GM23338 (cell line): Measurements from ENCODE around the gene IQCC. TPM values are rescaled to one million over a fixed set of nuclear protein-coding genes. Genes with fewer than 3 reads are reported as not detected.

Source experiments
- ATAC-seq: fragments of 200-7000 bp; cut with Tn5 transposase; 3 replicates; pipeline ENCODE4 v1.9.1; 2020
- DNase-seq: peaks from one replicate; pipeline ENCODE4 v3.0.0-alpha.2; 2015; ENCODE audit warnings: low spot score
- H2AFZ ChIP-seq: fragments of 200-600 bp; sonication (generic); 2 replicates; pipeline ENCODE4 v1.8.0; 2016; ENCODE audit warnings: antibody characterized with exemption, mild to moderate bottlenecking, moderate library complexity
- H3F3A ChIP-seq: fragments of 200-600 bp; sonication (generic); replicated peaks from 2 replicates; pipeline ENCODE4 v1.8.0; 2017; ENCODE audit warnings: antibody characterized with exemption, mixed run types, low read depth
- H3K27ac ChIP-seq: fragments of 200-600 bp; sonication (generic); 2 replicates; pipeline ENCODE4 v1.6.1; 2016; ENCODE audit warnings: low read depth
- H3K27me3 ChIP-seq: fragments of 200-600 bp; sonication (generic); 2 replicates; pipeline ENCODE4 v1.8.0; 2016; ENCODE audit warnings: mild to moderate bottlenecking, mixed run types, moderate library complexity; ENCODE audit not compliant: insufficient read depth
- H3K36me3 ChIP-seq: fragments of 200-600 bp; sonication (generic); 2 replicates; pipeline ENCODE4 v1.8.0; 2016; ENCODE audit warnings: mild to moderate bottlenecking; ENCODE audit not compliant: insufficient read depth
- H3K4me1 ChIP-seq: fragments of 200-600 bp; sonication (generic); 2 replicates; pipeline ENCODE4 v1.8.0; 2016; ENCODE audit warnings: mild to moderate bottlenecking, moderate library complexity; ENCODE audit not compliant: insufficient read depth
- H3K4me2 ChIP-seq: fragments of 200-600 bp; sonication (generic); 2 replicates; pipeline ENCODE4 v1.7.1; 2017; ENCODE audit warnings: mixed run types
- H3K4me3 ChIP-seq: fragments of 200-600 bp; sonication (generic); 2 replicates; pipeline ENCODE4 v1.6.1; 2016; ENCODE audit warnings: mixed run types
- H3K79me2 ChIP-seq: fragments of 200-600 bp; sonication (generic); replicated peaks from 2 replicates; pipeline ENCODE4 v1.8.0; 2017; ENCODE audit warnings: mild to moderate bottlenecking; ENCODE audit not compliant: insufficient read depth
- H3K9me2 ChIP-seq: fragments of 200-600 bp; sonication (generic); 2 replicates; pipeline ENCODE4 v1.8.0; 2017; ENCODE audit not compliant: insufficient read depth
- H4K20me1 ChIP-seq: fragments of 200-600 bp; sonication (generic); replicated peaks from 2 replicates; pipeline ENCODE4 v1.8.0; 2017; ENCODE audit warnings: mild to moderate bottlenecking; ENCODE audit not compliant: insufficient read depth
- H3K27ac Mint-ChIP-seq: 2 replicates; pipeline ENCODE4 v1.8.0; 2020; ENCODE audit warnings: inconsistent platforms, mild to moderate bottlenecking, moderate library complexity, mixed read lengths
- H3K27me3 Mint-ChIP-seq: 3 replicates; pipeline ENCODE4 v1.8.0; 2022; ENCODE audit warnings: low read depth, mild to moderate bottlenecking, moderate library complexity, mixed read lengths, inconsistent platforms; ENCODE audit not compliant: insufficient read depth, poor library complexity
- H3K36me3 Mint-ChIP-seq: 3 replicates; pipeline ENCODE4 v1.8.0; 2021; ENCODE audit warnings: low read depth, mild to moderate bottlenecking, inconsistent platforms, moderate library complexity, mixed read lengths
- H3K4me1 Mint-ChIP-seq: 3 replicates; pipeline ENCODE4 v1.8.0; 2020; ENCODE audit warnings: mild to moderate bottlenecking, inconsistent platforms, mixed read lengths
- H3K4me3 Mint-ChIP-seq: 3 replicates; pipeline ENCODE4 v1.8.0; 2021; ENCODE audit warnings: moderate library complexity, mild to moderate bottlenecking, inconsistent platforms, mixed read lengths
- H3K9me3 Mint-ChIP-seq: 3 replicates; pipeline ENCODE4 v1.8.0; 2020; ENCODE audit warnings: moderate library complexity, mild to moderate bottlenecking, inconsistent platforms, mixed read lengths
- CREB1 ChIP-seq: fragments of 250-450 bp; sonication (Bioruptor Pico); IDR thresholded peaks from 2 replicates; pipeline ENCODE4 v1.5.0; 2020; ENCODE audit warnings: low read depth, mild to moderate bottlenecking, moderate library complexity
- EZH2 ChIP-seq: fragments of 200-600 bp; sonication (generic); IDR thresholded peaks from one replicate; pipeline ENCODE4 v1.8.0; 2017; ENCODE audit warnings: antibody characterized with exemption, mild to moderate bottlenecking, low read depth; ENCODE audit not compliant: unreplicated experiment
- EZH2phosphoT487 ChIP-seq: fragments of 200-600 bp; sonication (generic); IDR thresholded peaks from one replicate; pipeline ENCODE4 v1.8.1; 2018; ENCODE audit warnings: antibody characterized with exemption; ENCODE audit not compliant: unreplicated experiment
- JUNB ChIP-seq: IDR thresholded peaks from one replicate; pipeline ENCODE4 v1.6.1; 2016; ENCODE audit warnings: antibody characterized with exemption; ENCODE audit not compliant: unreplicated experiment
- NANOG ChIP-seq: IDR thresholded peaks from 2 replicates; pipeline ENCODE4 v1.6.1; 2016; ENCODE audit warnings: antibody characterized with exemption, borderline replicate concordance
- POLR2AphosphoS5 ChIP-seq: IDR thresholded peaks from 2 replicates; pipeline ENCODE4 v1.6.1; 2016; ENCODE audit warnings: antibody characterized with exemption, low read depth
- STAT1 ChIP-seq: IDR thresholded peaks from one replicate; pipeline ENCODE4 v1.6.1; 2016; ENCODE audit warnings: antibody characterized with exemption; ENCODE audit not compliant: unreplicated experiment
- ZNF114 ChIP-seq: fragments of 250-450 bp; sonication (Bioruptor Pico); IDR thresholded peaks from 2 replicates; pipeline ENCODE4 v1.5.0; 2020; ENCODE audit warnings: mild to moderate bottlenecking, moderate library complexity
- ZNF331 ChIP-seq: fragments of 250-450 bp; sonication (Bioruptor Pico); IDR thresholded peaks from 2 replicates; pipeline ENCODE4 v1.5.0; 2020; ENCODE audit warnings: low read depth, mild to moderate bottlenecking, moderate library complexity
- polyA plus RNA-seq: library from polyadenylated mRNA; unstranded; fragments of >200 nt; fragmentation: Nextera tagmentation; extraction: Ambion mirVana; gene quantifications from 2 replicates; pipeline ENCODE4 v1.2.1, GENCODE V29; 2016
- total RNA-seq: library from RNA; depleted of rRNA; stranded (reverse); fragments of >200 nt; shearing (Covaris generic); gene quantifications from 2 replicates; pipeline ENCODE4 v1.2.3, GENCODE V29; 2014
- TF ChIP-seq, protein P1 (sequence below): fragments of 250-450 bp; sonication (Bioruptor Pico); IDR thresholded peaks from 2 replicates; pipeline ENCODE4 v1.5.0; 2020; ENCODE audit warnings: mild to moderate bottlenecking, moderate library complexity
- TF ChIP-seq, protein P2 (sequence below): IDR thresholded peaks from 2 replicates; pipeline ENCODE4 v1.6.1; 2016; ENCODE audit warnings: antibody characterized with exemption
- TF ChIP-seq, protein P3 (sequence below), 2 experiments: fragments of 200-600 bp in 1 of 2; sonication (generic) in 1 of 2; conservative IDR thresholded peaks; 2 replicates each; pipeline versions ENCODE4 v1.5.1 to v1.6.1; 2016 to 2017; ENCODE audit warnings: antibody characterized with exemption in 2 of 2, low read depth in 2 of 2, mild to moderate bottlenecking in 2 of 2, moderate library complexity in 1 of 2
- TF ChIP-seq, protein P4 (sequence below): IDR thresholded peaks from one replicate; pipeline ENCODE4 v1.6.1; 2018; ENCODE audit warnings: antibody characterized with exemption; ENCODE audit not compliant: unreplicated experiment

The IQCC gene
- total and polyA plus RNA-seq, 2 experiments from 2014 or later: 1.7 to 3.5 TPM

DNA sequence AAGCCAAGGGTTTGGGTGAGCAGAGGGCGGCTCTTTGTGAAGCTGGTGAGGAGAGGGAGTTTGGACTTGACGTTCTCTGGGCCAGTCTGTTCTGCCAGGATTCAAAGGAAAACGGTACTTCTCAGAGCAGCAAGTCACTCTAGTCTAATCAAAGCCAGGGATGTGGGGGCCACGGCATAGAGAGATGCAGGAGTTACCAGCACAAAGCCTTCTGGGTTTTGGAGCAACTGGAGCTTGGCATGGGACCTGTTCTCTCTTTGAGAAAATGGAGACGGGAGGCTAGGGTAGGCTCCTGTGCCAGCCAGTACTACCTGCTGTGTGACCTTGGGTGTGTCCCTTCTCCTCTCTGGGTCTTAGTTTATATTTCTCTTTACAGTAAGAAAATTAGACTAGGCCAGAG lies 23.9 kb upstream of the IQCC start:
- Histone ChIP-seq H3K79me2 (peaks cover 59% of the 10 kb centered on the region), H3K27ac (no peak overlapping the region; the same call in 1 of the 2 replicates), H3K9me2 (no peaks in the 10 kb centered on the region), H3K27me3 (no peaks in the 10 kb centered on the region), H3F3A (peaks cover 29% of the 10 kb centered on the region), H3K4me2 (peak overlapping the region; percentile 97; the same call in 1 of the 2 replicates), H2AFZ (no peak overlapping the region), H3K4me3 (peak overlapping the region; percentile 93; the same call in 1 of the 2 replicates), H3K36me3 (peaks cover 25% of the 10 kb centered on the region), H4K20me1 (peaks cover 28% of the 10 kb centered on the region), H3K4me1 (peaks cover 30% of the 10 kb centered on the region)
- DNase-seq (no peak), ATAC-seq (no peak)
- H3K4me3 Mint-ChIP-seq: peak overlapping the region; percentile 95
- no peaks in the 10 kb centered on the region for H3K9me3 Mint-ChIP-seq
- H3K4me1 Mint-ChIP-seq: peaks cover 45% of the 10 kb centered on the region
- H3K36me3 Mint-ChIP-seq: peaks cover 60% of the 10 kb centered on the region
- TF ChIP-seq, protein P1, sequence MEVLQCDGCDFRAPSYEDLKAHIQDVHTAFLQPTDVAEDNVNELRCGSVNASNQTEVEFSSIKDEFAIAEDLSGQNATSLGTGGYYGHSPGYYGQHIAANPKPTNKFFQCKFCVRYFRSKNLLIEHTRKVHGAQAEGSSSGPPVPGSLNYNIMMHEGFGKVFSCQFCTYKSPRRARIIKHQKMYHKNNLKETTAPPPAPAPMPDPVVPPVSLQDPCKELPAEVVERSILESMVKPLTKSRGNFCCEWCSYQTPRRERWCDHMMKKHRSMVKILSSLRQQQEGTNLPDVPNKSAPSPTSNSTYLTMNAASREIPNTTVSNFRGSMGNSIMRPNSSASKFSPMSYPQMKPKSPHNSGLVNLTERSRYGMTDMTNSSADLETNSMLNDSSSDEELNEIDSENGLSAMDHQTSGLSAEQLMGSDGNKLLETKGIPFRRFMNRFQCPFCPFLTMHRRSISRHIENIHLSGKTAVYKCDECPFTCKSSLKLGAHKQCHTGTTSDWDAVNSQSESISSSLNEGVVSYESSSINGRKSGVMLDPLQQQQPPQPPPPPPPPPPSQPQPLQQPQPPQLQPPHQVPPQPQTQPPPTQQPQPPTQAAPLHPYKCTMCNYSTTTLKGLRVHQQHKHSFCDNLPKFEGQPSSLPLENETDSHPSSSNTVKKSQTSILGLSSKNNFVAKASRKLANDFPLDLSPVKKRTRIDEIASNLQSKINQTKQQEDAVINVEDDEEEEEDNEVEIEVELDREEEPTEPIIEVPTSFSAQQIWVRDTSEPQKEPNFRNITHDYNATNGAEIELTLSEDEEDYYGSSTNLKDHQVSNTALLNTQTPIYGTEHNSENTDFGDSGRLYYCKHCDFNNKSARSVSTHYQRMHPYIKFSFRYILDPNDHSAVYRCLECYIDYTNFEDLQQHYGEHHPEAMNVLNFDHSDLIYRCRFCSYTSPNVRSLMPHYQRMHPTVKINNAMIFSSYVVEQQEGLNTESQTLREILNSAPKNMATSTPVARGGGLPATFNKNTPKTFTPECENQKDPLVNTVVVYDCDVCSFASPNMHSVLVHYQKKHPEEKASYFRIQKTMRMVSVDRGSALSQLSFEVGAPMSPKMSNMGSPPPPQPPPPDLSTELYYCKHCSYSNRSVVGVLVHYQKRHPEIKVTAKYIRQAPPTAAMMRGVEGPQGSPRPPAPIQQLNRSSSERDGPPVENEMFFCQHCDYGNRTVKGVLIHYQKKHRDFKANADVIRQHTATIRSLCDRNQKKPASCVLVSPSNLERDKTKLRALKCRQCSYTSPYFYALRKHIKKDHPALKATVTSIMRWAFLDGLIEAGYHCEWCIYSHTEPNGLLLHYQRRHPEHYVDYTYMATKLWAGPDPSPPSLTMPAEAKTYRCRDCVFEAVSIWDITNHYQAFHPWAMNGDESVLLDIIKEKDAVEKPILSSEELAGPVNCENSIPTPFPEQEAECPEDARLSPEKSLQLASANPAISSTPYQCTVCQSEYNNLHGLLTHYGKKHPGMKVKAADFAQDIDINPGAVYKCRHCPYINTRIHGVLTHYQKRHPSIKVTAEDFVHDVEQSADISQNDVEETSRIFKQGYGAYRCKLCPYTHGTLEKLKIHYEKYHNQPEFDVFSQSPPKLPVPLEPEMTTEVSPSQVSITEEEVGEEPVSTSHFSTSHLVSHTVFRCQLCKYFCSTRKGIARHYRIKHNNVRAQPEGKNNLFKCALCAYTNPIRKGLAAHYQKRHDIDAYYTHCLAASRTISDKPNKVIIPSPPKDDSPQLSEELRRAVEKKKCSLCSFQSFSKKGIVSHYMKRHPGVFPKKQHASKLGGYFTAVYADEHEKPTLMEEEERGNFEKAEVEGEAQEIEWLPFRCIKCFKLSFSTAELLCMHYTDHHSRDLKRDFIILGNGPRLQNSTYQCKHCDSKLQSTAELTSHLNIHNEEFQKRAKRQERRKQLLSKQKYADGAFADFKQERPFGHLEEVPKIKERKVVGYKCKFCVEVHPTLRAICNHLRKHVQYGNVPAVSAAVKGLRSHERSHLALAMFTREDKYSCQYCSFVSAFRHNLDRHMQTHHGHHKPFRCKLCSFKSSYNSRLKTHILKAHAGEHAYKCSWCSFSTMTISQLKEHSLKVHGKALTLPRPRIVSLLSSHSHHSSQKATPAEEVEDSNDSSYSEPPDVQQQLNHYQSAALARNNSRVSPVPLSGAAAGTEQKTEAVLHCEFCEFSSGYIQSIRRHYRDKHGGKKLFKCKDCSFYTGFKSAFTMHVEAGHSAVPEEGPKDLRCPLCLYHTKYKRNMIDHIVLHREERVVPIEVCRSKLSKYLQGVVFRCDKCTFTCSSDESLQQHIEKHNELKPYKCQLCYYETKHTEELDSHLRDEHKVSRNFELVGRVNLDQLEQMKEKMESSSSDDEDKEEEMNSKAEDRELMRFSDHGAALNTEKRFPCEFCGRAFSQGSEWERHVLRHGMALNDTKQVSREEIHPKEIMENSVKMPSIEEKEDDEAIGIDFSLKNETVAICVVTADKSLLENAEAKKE (CRISPR knock-in tag): no peak
- TF ChIP-seq, protein P2, sequence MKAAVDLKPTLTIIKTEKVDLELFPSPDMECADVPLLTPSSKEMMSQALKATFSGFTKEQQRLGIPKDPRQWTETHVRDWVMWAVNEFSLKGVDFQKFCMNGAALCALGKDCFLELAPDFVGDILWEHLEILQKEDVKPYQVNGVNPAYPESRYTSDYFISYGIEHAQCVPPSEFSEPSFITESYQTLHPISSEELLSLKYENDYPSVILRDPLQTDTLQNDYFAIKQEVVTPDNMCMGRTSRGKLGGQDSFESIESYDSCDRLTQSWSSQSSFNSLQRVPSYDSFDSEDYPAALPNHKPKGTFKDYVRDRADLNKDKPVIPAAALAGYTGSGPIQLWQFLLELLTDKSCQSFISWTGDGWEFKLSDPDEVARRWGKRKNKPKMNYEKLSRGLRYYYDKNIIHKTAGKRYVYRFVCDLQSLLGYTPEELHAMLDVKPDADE: no peak
- no peak for TF ChIP-seq JUNB
- TF ChIP-seq, protein P3, sequence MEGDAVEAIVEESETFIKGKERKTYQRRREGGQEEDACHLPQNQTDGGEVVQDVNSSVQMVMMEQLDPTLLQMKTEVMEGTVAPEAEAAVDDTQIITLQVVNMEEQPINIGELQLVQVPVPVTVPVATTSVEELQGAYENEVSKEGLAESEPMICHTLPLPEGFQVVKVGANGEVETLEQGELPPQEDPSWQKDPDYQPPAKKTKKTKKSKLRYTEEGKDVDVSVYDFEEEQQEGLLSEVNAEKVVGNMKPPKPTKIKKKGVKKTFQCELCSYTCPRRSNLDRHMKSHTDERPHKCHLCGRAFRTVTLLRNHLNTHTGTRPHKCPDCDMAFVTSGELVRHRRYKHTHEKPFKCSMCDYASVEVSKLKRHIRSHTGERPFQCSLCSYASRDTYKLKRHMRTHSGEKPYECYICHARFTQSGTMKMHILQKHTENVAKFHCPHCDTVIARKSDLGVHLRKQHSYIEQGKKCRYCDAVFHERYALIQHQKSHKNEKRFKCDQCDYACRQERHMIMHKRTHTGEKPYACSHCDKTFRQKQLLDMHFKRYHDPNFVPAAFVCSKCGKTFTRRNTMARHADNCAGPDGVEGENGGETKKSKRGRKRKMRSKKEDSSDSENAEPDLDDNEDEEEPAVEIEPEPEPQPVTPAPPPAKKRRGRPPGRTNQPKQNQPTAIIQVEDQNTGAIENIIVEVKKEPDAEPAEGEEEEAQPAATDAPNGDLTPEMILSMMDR (conservative IDR thresholded peaks at IDR 0.05; ENCODE audit: low read depth in 2 of 2): no peak
- no peak for TF ChIP-seq ZNF331
- no peak for TF ChIP-seq STAT1
- TF ChIP-seq CREB1 (CRISPR knock-in tag): no peak
- no peak for TF ChIP-seq POLR2AphosphoS5
- TF ChIP-seq NANOG: no peak
- TF ChIP-seq, protein P4, sequence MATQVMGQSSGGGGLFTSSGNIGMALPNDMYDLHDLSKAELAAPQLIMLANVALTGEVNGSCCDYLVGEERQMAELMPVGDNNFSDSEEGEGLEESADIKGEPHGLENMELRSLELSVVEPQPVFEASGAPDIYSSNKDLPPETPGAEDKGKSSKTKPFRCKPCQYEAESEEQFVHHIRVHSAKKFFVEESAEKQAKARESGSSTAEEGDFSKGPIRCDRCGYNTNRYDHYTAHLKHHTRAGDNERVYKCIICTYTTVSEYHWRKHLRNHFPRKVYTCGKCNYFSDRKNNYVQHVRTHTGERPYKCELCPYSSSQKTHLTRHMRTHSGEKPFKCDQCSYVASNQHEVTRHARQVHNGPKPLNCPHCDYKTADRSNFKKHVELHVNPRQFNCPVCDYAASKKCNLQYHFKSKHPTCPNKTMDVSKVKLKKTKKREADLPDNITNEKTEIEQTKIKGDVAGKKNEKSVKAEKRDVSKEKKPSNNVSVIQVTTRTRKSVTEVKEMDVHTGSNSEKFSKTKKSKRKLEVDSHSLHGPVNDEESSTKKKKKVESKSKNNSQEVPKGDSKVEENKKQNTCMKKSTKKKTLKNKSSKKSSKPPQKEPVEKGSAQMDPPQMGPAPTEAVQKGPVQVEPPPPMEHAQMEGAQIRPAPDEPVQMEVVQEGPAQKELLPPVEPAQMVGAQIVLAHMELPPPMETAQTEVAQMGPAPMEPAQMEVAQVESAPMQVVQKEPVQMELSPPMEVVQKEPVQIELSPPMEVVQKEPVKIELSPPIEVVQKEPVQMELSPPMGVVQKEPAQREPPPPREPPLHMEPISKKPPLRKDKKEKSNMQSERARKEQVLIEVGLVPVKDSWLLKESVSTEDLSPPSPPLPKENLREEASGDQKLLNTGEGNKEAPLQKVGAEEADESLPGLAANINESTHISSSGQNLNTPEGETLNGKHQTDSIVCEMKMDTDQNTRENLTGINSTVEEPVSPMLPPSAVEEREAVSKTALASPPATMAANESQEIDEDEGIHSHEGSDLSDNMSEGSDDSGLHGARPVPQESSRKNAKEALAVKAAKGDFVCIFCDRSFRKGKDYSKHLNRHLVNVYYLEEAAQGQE: no peak
- TF ChIP-seq EZH2phosphoT487: no peak
- no peak for TF ChIP-seq EZH2
- TF ChIP-seq ZNF114 (CRISPR knock-in tag): no peak
- H3K27ac Mint-ChIP-seq: no peak overlapping the region
- H3K27me3 Mint-ChIP-seq: peaks cover 14% of the 10 kb centered on the region
